ENCODE results near the gene UTP4. TPM values are rescaled to one million over a fixed set of nuclear protein-coding genes. Genes with fewer than 3 reads are reported as not detected.

Gene UTP4
- polyA plus RNA-seq, 12 donors, result 22.7 to 40.0 (median 35.3) TPM; not detected in 1

DNA sequence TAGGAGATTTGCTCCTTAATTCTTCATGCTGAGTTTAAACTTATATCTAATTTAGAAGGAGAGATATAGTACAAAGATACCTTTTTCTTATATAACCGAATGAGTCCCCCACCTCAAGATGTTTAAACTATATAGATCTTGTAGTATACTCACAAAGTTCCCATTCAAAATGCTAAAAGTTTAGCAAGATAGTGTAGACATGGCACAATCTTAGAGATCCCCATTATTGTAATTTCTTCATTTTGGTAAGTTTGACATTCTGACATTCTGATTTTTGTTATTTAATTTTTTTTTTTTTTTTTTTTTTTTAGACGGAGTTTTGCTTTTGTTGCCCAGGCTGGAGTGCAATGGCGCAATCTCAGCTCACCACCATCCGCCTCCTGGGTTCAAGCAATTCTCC, 77.3 kb downstream of the UTP4 start:
- DNase-seq, result no peak

DNA sequence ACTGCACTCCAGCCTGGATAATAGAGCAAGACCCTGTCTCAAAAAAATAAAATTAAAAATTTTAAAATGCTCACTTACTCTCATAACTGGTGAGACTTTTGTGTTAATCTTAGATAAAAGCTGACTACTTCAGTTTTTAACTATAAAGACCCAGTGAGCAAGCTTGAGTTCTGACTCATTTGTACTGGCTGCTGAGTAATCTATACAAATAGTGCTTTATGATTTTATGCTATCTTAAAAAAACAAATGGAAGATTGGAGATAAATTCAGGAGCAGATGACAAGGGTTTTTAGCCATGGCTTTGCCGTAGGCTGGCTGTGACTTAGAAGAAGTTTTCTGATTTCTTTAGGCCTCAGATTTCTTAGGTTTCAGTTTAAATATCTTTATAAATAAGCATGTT, 85.0 kb downstream of the UTP4 start:
- no peak for DNase-seq

Other genes with a start within 250 kb of the UTP4 start
- gene HAS3, start 27.0 kb upstream of the UTP4 start, polyA plus RNA-seq (ENCODE audit: insufficient read length in 12 of 12), result 1 to 10 TPM in 10 of 12 donors, not detected in 2; 1.6 to 5.7 (median 2.4) TPM
- 10 to 100 TPM in 11 of 12 donors, not detected in 1; 45.7 to 94.2 (median 70.8) TPM for gene CHTF8, start 61 bp upstream of the UTP4 start, polyA plus RNA-seq (ENCODE audit: insufficient read length in 12 of 12)
- gene SNTB2, start 54.5 kb downstream of the UTP4 start, polyA plus RNA-seq (ENCODE audit: insufficient read length in 12 of 12), result 10 to 100 TPM; 12.9 to 70.0 (median 17.4) TPM
- gene VPS4A, start 178.7 kb downstream of the UTP4 start, polyA plus RNA-seq (ENCODE audit: insufficient read length in 12 of 12), result 10 to 100 TPM in 11 of 12 donors, not detected in 1; 32.1 to 53.3 (median 35.2) TPM
- gene PDF, start 197.9 kb downstream of the UTP4 start, polyA plus RNA-seq (ENCODE audit: insufficient read length in 12 of 12), result 1 to 10 TPM in 10 of 12 donors, not detected in 2; 1.6 to 4.1 (median 2.7) TPM
- 10 to 100 TPM in 11 of 12 donors, not detected in 1; 18.5 to 26.9 (median 22.5) TPM for gene COG8, start 206.9 kb downstream of the UTP4 start, polyA plus RNA-seq (ENCODE audit: insufficient read length in 12 of 12)
- 10 to 100 TPM in 11 of 12 donors, not detected in 1; 15.9 to 34.5 (median 26.2) TPM for gene NIP7, start 207.1 kb downstream of the UTP4 start, polyA plus RNA-seq (ENCODE audit: insufficient read length in 12 of 12)
- gene TMED6, start 219.1 kb downstream of the UTP4 start, polyA plus RNA-seq (ENCODE audit: insufficient read length in 12 of 12), result 1 to 10 TPM in 9 of 12 donors, under 1 TPM in 1, not detected in 2; 0.90 to 2.2 (median 1.4) TPM

All from muscle of arm (tissue), 12 donors.